Measurements from ENCODE around the gene CILP2.

Gene CILP2

DNA sequence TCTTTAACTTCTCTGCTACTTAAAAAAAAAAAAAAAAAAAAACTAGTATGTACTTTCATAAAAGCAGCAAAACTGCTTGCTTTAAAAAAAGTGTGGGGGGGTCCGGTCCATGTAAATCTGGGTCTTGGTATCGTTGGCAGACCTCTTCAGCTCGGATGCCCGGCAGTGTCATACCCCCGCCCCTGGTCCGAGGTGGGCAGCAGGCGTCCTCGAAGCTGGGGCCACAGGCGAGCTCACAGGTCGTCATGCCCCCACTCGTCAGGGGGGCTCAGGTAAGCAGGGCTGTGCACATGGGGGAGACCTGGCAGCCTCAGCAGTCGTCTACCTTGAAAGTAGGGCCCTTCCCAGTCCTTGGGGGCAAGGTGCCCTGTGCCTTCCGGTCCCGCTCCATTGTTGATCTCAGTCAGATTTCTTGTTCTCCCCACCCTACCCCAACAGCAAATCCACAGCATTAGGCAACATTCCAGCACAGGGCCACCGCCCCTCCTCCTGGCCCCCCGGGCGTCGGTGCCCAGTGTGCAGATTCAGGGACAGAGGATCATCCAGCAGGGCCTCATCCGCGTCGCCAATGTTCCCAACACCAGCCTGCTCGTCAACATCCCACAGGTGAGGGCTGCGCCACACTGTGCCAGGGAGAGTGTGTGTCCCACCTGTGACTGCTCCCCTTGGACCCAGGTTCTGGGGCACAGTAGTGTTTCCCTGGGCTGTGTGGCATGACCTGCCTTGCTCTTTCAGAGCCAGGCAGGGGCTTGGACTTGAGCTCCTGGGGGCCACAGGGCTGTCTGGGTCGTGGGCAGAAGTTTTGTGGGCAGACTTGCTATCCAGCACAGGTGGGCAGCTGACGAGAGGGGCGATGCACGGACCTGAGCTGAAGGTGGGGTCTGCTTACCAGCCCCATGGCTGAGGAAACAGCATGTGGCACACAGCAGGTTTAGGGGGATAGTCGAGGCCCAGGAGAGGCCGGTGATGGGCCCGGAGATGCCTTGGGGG is 42.2 kb upstream of the CILP2 start:
- no peaks in the 10 kb centered on the region for H3K27me3 ChIP-seq
- no peak overlapping the region for H3K4me2 ChIP-seq
- H3K36me3 ChIP-seq = peaks cover 99% of the 10 kb centered on the region
- 0 out of 2 replicates have a peak overlapping the region, but pooled peaks have one; percentile 19 for H3K9ac ChIP-seq
- H3K4me3 ChIP-seq = no peak overlapping the region
- H3K4me1 ChIP-seq = peaks cover 15% of the 10 kb centered on the region
- H4K20me1 ChIP-seq = peaks cover 97% of the 10 kb centered on the region
- TF ChIP-seq Cebpa-rat (IDR thresholded peaks at IDR 0.05) = no peak
- no peaks in the 10 kb centered on the region for H3K9me3 ChIP-seq
- no peak overlapping the region for H3K27ac ChIP-seq

DNA sequence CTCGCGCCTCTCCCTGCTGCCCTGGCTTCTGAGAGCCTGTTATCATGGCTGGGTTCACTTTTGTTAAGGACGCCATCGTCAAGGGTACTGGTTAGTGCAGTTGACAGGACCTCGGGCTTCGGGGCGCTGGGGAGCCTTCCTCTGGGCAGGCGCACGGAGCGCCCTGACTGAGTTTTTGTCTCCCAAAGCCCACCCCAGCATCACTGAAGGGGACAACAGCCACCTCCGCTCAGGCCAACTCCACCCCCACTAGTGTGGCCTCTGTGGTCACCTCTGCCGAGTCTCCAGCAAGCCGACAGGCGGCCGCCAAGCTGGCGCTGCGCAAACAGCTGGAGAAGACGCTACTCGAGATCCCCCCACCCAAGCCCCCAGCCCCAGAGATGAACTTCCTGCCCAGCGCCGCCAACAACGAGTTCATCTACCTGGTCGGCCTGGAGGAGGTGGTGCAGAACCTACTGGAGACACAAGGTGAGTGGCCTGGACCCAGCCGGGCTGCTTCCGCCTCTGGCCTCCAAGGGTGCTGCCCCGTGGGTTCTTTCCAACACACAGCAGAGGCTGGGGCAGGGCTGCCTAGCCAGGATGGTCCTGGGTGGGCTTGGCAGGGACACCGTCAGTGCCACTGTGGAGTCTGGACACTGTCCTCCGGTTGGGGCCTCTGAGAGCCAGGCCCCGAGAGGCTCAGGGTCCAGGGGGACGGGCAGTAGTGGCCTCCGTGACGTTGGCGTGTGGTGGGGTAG is 39.6 kb upstream of the CILP2 start:
- no peaks in the 10 kb centered on the region for H3K9me3 ChIP-seq
- peaks cover 97% of the 10 kb centered on the region for H4K20me1 ChIP-seq
- peaks cover 99% of the 10 kb centered on the region for H3K36me3 ChIP-seq
- H3K27me3 ChIP-seq = no peaks in the 10 kb centered on the region
- no peak overlapping the region; the same call in 1 of the 2 replicates for H3K9ac ChIP-seq
- peaks cover 15% of the 10 kb centered on the region for H3K4me1 ChIP-seq
- H3K4me3 ChIP-seq = no peak overlapping the region
- H3K4me2 ChIP-seq = no peak overlapping the region
- no peak overlapping the region for H3K27ac ChIP-seq
- TF ChIP-seq Cebpa-rat (IDR thresholded peaks at IDR 0.05) = no peak

DNA sequence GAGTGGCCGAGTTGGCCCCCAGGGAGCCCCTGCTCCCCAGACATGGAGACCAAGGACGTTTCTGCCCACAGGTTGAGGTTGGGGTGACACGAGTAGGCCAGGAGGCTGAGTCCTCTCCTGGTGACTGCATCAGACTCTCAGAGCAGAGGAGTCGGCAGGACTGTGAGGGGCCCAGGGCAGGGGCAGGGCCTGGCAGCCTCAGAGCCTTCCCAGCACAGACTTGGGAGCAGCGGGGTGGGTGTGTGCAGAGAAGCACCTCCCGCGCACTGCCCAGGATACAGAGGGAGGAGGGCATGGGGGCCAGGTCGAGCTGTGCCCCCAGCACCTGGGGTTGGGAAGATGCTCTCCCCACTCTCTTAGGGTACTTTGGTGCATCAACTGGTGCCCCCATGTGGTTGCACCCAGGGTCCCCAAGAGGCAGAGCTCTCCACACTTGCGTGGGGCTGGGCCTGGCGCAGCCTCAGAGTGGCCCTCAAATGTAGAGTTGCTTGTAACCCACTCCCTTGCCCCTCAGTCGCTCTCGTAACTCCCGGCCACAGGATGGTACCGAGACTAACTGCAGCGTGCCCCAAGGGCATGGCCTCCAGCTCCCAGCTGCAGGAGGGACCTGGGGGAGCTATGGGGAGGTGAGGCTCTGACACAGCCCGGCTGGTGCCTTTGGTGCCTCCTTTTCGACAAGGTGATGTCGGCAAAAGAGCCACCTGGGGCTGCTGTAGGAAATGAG is 38.6 kb upstream of the CILP2 start:
- H3K9ac ChIP-seq = no peak overlapping the region; the same call in 1 of the 2 replicates
- peaks cover 12% of the 10 kb centered on the region for H3K4me1 ChIP-seq
- H3K9me3 ChIP-seq = no peaks in the 10 kb centered on the region
- H4K20me1 ChIP-seq = peaks cover 99% of the 10 kb centered on the region
- TF ChIP-seq Cebpa-rat (IDR thresholded peaks at IDR 0.05) = no peak
- no peaks in the 10 kb centered on the region for H3K27me3 ChIP-seq
- peaks cover 100% of the 10 kb centered on the region for H3K36me3 ChIP-seq
- no peak overlapping the region for H3K4me3 ChIP-seq
- H3K4me2 ChIP-seq = no peak overlapping the region
- no peak overlapping the region for H3K27ac ChIP-seq

DNA sequence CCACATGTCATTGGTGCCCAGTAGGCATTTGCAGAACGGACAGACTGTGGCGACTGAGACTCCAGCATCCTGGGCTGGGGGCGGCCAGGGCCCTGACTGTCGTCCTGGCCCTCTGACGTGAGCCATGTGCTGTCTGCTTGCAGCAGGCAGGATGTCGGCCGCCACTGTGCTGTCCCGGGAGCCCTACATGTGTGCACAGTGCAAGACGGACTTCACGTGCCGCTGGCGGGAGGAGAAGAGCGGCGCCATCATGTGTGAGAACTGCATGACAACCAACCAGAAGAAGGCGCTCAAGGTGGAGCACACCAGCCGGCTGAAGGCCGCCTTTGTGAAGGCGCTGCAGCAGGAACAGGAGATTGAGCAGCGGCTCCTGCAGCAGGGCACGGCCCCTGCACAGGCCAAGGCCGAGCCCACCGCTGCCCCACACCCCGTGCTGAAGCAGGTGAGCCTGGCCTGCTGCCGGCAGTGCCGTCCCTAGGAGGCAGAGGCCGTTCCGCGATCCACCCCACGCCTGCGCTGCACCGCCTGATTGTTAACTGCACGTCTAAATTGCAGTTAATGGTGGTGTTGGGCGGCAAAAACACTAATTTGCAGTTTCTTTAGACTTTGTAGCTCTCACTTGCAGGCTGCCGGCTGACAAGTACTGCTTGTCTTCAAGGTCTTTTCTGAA is 37.0 kb upstream of the CILP2 start:
- no peak overlapping the region for H3K27ac ChIP-seq
- H3K4me1 ChIP-seq = no peaks in the 10 kb centered on the region
- no peaks in the 10 kb centered on the region for H3K9me3 ChIP-seq
- H3K36me3 ChIP-seq = peaks cover 100% of the 10 kb centered on the region
- no peak overlapping the region for H3K9ac ChIP-seq
- H4K20me1 ChIP-seq = peaks cover 100% of the 10 kb centered on the region
- H3K4me2 ChIP-seq = no peak overlapping the region
- no peak overlapping the region for H3K4me3 ChIP-seq
- TF ChIP-seq Cebpa-rat (IDR thresholded peaks at IDR 0.05) = no peak
- no peaks in the 10 kb centered on the region for H3K27me3 ChIP-seq

DNA sequence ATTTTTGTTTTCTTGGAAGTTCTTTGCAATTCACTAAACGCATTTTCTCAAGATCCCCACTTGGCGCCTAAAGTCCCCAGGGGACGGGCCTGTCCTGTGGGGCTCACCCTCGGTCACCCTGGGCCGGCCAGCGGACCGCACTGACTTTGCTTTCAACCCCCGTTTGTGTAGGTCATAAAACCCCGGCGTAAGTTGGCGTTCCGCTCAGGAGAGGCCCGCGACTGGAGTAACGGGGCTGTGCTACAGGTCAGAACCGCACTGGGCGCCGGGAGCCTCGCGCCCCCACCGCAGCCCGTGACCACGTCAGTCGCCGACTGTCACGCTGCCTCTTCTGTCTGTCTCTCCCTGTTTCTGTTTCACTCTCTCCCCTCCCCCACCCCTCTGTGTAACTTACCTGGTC is 36.3 kb upstream of the CILP2 start:
- Histone ChIP-seq H4K20me1 (peaks cover 99% of the 10 kb centered on the region), H3K9ac (no peak overlapping the region), H3K27me3 (no peaks in the 10 kb centered on the region), H3K9me3 (no peaks in the 10 kb centered on the region), H3K4me3 (no peak overlapping the region), H3K27ac (no peak overlapping the region), H3K36me3 (peaks cover 100% of the 10 kb centered on the region), H3K4me1 (no peaks in the 10 kb centered on the region), H3K4me2 (no peak overlapping the region)
- no peak for TF ChIP-seq Cebpa-rat (IDR thresholded peaks at IDR 0.05)

DNA sequence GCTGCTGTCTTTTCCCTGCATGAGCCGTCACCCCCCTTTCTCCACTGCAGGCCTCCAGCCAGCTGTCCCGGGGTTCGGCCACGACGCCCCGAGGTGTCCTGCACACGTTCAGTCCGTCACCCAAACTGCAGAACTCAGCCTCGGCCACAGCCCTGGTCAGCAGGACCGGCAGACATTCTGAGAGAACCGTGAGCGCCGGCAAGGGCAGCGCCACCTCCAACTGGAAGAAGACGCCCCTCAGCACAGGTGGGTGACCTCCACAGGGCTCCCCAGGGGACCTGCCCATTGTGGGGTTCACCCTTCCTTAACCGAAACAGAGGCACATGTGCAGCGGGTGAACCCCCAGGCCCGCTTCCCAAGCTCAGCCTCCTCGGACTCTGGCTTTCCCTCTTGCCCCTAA is 35.8 kb upstream of the CILP2 start:
- Histone ChIP-seq H4K20me1 (peaks cover 95% of the 10 kb centered on the region), H3K4me2 (no peak overlapping the region), H3K9me3 (no peaks in the 10 kb centered on the region), H3K9ac (no peak overlapping the region), H3K4me1 (no peaks in the 10 kb centered on the region), H3K27me3 (no peaks in the 10 kb centered on the region), H3K4me3 (no peak overlapping the region), H3K36me3 (peaks cover 98% of the 10 kb centered on the region), H3K27ac (no peak overlapping the region)
- no peak for TF ChIP-seq Cebpa-rat (IDR thresholded peaks at IDR 0.05)

DNA sequence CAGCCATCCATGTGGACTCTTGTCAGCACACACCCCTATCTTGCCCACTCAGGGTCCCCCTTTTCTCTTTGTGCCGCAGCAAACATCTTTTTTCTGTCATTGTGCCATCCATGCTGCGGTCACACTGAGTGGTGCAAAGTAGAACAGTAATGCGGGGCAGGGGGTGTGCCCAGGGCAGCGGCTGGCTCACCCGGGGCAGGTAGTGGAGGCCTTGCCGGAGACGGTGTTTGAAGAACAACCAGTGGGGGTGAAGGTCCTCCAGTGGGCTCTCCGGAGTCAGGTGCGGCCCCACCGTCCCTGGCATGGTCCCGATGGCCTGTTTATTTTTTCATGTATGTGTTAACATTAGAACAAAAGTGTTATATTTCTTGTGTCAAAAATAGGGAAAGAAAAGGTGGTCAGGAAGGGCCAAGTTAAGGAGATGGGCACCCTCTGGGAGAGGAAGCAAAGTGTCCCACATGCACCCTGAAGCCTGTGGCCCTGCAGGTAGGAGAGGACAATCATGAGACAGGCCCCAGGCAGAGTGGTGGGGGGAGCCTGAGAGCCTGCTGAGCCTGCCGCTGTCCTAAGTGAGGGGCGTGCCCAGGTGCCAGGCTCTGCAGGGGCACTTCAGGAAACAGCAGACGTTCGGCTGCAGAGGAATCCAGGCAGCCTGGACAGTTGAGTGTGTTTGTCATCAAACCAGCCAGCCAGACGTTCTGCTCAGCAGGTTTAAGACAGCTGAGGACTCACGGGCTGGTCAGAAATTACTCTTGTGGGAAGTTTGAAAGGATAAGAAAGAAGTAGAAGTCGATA is 35.1 kb upstream of the CILP2 start:
- Histone ChIP-seq H3K4me2 (no peak overlapping the region), H3K9ac (no peak overlapping the region), H3K36me3 (peaks cover 98% of the 10 kb centered on the region), H3K4me1 (no peaks in the 10 kb centered on the region), H3K9me3 (no peaks in the 10 kb centered on the region), H4K20me1 (peaks cover 95% of the 10 kb centered on the region), H3K4me3 (no peak overlapping the region), H3K27ac (no peak overlapping the region), H3K27me3 (no peaks in the 10 kb centered on the region)
- TF ChIP-seq Cebpa-rat (IDR thresholded peaks at IDR 0.05) = no peak

DNA sequence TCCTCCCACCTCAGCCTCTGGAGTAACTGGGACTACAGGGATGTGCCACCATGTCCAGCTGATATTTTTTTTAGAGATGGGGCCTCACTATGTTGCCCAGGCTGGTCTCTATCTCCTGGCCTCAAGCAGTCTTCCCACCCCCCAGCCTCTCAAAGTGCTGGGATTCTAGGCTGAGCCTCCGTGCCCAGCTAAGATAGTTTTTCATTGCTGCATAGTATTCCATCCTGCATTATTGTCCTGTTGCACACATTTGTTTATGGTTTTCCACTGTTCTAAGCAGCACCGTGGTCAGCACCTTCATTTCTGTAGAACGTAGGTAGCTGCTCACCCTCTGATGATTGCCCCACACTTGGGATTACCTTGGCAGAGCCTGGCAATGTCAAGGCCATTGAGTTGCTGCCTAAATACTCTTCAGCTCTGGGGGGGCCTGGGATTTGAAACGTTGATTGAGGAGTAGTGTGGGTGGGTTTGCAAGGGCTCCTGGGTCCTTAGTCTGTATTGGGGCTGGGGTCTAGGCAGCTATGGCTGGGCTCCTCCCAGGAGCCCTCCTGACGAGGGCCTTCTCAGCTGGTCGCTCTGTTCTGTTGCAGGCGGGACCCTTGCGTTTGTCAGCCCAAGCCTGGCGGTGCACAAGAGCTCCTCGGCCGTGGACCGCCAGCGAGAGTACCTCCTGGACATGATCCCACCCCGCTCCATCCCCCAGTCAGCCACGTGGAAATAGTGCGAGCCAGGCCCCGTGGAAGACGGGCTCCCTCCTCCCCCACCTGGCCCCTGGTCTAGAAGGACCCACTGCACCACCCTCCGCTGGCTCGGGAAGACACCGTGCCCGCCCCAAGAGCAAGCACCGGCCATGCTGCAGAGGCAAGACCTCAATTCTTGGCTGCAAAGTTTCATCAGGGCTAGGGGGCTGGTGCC is 33.1 kb upstream of the CILP2 start:
- Histone ChIP-seq H3K9ac (no peak overlapping the region), H3K4me3 (no peak overlapping the region), H3K9me3 (no peaks in the 10 kb centered on the region), H3K27me3 (no peaks in the 10 kb centered on the region), H4K20me1 (peaks cover 79% of the 10 kb centered on the region), H3K4me1 (no peaks in the 10 kb centered on the region), H3K4me2 (no peak overlapping the region), H3K27ac (no peak overlapping the region), H3K36me3 (peaks cover 92% of the 10 kb centered on the region)
- no peak for TF ChIP-seq Cebpa-rat (IDR thresholded peaks at IDR 0.05)
